WI38 (cell line): ENCODE data around the gene CWC15.
"Not testable (repeated sequence)": the region's sequence is repeated elsewhere in the genome, so short reads cannot be mapped to it uniquely, and the experiment has no call there.

Experiments
- H3K4me3 ChIP-seq: 2 replicates; pipeline ENCODE4 v1.5.1; 2011; ENCODE audit warnings: low read depth, mild to moderate bottlenecking, control low read depth, low read length
- TF ChIP-seq, protein P1 (sequence below): IDR thresholded peaks from 2 replicates; pipeline ENCODE4 v1.5.1; 2012; ENCODE audit warnings: low read depth, mild to moderate bottlenecking, control low read depth, low read length

Gene CWC15

DNA sequence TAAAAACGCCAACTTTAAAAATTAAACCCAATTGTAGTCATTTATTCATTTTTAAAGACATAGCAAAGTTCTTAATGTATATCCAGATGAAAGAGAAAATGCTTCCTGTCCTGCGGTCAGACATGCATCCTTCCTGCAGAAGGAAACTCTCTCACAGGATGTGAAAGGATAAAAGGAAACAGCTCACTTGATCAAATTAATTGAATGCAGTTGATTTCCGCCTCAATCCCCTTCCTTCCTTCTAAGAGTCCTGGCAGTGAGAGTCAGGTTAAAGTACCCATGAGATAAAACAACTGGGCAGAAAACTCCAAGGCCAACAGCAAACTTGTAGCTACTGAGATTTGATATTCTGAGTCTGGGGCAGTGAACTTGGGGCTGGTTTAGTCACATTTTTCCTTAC is 38.5 kb downstream of the CWC15 start:
- TF ChIP-seq, protein P1, sequence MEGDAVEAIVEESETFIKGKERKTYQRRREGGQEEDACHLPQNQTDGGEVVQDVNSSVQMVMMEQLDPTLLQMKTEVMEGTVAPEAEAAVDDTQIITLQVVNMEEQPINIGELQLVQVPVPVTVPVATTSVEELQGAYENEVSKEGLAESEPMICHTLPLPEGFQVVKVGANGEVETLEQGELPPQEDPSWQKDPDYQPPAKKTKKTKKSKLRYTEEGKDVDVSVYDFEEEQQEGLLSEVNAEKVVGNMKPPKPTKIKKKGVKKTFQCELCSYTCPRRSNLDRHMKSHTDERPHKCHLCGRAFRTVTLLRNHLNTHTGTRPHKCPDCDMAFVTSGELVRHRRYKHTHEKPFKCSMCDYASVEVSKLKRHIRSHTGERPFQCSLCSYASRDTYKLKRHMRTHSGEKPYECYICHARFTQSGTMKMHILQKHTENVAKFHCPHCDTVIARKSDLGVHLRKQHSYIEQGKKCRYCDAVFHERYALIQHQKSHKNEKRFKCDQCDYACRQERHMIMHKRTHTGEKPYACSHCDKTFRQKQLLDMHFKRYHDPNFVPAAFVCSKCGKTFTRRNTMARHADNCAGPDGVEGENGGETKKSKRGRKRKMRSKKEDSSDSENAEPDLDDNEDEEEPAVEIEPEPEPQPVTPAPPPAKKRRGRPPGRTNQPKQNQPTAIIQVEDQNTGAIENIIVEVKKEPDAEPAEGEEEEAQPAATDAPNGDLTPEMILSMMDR, result no peak
- no peak overlapping the region for H3K4me3 ChIP-seq

DNA sequence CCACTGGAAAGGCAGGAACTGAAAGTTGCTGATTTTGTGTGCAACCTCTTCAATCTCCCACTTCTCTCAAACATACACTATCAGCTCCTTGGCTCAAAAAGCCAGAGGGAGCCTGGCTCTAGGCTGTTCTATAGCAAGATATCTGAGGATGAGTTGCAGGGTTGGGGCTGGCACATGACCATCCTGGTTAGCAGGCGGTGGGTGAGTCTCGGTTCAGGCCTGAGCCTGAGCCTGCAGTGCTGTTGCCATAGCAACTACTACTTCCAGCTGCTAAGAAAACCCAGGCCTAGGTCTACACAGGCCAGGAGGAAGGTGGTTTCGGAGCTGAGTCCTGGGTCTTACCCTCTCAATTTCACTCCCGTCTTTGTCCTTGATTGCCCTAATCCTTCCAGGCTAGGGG is 39.0 kb downstream of the CWC15 start:
- H3K4me3 ChIP-seq, result no peak overlapping the region
- TF ChIP-seq, protein P1, result no peak

DNA sequence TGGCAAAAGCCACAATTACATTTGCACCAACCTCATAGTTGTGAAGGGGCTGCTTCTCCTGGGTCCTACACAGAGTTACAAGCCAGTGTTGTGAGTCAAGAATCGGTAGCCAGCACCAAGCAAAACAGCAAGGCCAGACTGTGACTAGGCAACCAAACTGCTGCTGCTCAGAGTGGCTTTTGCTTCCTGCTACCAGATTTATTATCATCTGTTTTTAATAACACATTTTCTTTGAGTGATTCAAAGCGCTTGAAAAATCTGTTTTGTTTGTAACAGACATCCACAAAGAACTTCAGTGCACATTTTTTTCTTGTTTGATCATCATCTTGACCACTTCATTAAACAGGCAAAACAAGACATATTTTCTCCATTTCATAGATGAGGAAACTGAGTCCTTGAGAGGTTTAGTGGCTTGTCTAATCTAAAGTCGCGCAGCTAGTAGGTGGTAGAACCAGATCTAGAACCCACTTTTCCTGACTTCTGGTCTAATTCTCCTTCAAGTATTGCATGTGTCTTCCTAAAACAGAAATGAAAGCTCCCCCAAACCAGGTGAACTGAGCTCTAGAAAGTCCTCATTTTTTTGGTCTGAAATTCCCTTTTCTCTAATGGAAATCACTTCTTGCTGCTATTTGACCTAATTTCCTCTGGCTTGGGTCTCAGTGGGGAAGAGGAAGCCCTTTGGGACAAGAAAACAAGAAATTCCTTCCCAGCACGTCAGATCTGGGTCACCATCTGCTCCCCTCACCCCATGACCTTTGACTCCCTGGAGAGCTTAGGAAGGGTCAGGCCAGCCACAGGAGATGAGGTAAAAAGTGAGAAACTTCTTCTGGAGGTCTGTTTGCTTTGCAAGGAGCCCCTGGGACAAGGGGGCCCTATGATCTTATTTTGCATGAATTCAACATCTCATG is 39.9 kb downstream of the CWC15 start:
- H3K4me3 ChIP-seq, result no peak overlapping the region
- TF ChIP-seq, protein P1, result no peak

DNA sequence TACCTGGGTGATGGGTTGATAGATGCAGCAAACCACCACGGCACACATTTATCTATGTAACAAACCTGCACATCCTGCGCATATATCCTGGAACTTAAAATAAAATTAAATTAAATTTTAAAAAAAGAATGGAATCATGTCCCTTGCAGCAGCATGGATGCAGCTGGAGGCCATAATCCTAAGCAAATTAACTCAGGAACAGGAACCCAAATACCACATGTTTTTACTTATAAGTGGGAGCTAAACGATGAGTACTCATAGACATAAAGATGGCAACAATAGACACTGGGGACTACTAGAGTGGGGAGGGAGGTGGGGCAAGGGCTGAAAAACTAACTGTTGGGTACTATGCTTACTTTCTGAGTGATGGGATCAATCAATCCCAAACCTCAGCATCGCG is 40.9 kb downstream of the CWC15 start:
- H3K4me3 ChIP-seq, result no peak overlapping the region
- TF ChIP-seq, protein P1, result no peak

DNA sequence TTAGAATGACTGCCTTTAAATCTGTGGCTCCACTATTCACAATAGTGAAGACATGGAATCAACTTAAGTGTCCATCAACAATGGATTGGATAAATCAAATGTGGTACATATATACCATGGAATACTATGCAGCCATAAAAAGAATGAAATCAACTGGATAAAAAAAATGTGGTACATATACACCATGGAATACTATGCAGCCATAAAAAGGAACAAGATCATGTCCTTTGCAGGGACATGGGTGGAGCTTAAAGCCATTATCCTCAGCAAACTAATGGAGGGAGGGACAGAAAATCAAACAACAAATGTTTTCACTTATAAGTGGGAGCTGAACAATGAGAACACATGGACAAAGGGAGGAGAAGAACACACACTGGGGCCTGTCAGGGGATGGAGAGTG is 41.3 kb downstream of the CWC15 start:
- not testable (repeated sequence) for H3K4me3 ChIP-seq

DNA sequence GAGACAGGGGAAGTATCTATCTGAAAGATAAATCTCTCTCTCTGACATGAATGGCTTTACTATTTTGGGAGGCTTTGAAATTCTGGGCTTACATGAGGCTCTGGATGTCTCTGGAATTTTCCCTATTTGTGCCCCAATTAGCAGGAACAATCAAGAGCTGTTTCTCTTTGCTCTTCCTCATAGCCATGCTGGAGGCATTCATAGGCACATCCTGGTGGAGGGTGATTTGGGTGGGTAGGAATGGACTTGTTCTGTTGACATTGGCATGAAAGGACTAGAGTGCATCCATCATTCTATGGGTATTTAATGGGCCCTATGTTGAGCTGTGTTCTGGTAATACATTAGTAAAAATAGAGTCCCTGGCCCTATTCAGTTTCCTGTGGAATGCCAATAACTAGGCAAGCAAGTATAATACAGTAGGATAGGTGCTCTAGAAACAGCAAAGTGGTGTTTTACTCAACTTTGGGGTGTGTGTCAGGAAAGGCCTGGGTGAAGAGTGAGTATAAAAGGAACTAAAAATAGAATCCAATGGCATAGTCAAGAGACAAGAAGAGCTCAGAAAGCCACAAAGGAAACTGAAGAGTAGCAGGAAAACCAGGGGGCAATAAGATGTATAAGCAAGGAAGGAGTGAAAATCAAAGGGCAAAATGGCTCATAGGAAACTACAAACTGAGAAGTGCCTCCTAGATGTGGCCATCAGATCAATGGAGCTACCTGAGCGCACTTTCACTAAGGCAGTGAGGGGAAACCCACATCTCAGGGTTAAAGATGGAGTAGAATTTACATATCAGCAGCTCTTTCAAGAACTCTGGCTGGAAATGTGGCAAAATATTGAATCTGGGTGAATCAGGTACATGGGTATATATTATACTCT is 45.0 kb downstream of the CWC15 start:
- no peak overlapping the region for H3K4me3 ChIP-seq
- TF ChIP-seq, protein P1, result no peak

DNA sequence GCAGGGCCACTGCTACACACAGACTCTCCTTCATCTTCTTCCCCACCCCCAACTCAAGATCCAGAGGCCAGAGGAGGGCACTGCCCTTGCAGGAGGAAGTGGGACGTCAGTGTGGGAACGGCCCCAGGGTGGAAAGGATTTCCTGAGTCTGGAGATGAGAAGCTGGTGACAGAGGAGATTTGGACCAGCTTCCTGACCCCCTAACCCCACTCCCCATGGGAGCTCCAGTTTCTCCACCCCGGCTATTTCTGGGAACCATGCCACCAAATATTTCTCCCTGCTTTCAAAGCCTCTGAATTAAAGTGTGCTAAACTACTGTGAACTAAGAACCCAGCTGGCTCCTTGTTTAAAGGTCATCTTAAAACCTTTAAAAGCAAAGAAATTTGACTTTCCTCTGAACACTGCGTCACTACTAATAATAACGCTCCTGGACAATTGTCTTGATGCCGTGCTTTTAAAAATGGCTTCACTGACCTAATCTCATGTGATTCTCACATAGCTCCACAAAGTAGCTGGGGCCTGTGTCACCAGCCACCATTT is 46.6 kb downstream of the CWC15 start:
- no peak overlapping the region for H3K4me3 ChIP-seq
- TF ChIP-seq, protein P1, result no peak
